HG02852 (cell line): ENCODE measurements around the gene HSCB.
"Not testable (repeated sequence)": the region's sequence is repeated elsewhere in the genome, so short reads cannot be mapped to it uniquely, and the experiment has no call there.

Experiments
- ATAC-seq: cut with Tn5 transposase; IDR thresholded peaks from one replicate; pipeline ENCODE4 v1.9.1; 2021; ENCODE audit warnings: mild to moderate bottlenecking, moderate library complexity; ENCODE audit not compliant: unreplicated experiment

HSCB gene

GRCh38 chr22:28741785-28742561 lies at the start of gene HSCB, which contains the start of gene CHEK2:
Gene HSCB, plus strand, starts transcription at chr22:28742039. Its CDS starts 57 bp downstream, at chr22:28742096.
Gene CHEK2, minus strand, starts transcription at chr22:28741820. Its CDS starts 7,099 bp downstream, at chr22:28734721.
- ATAC-seq = peak; percentile 89

- not testable (repeated sequence) for ATAC-seq
These were observed 48.6 kb upstream of the HSCB start for GRCh38 chr22:28693041-28693760.

GRCh38 chr22:28702891-28703290 lies 38.9 kb upstream of the HSCB start:
- no peak for ATAC-seq

GRCh38 chr22:28703436-28703835 lies 38.4 kb upstream of the HSCB start:
- ATAC-seq = no peak

- no peak for ATAC-seq
These were observed 35.0 kb upstream of the HSCB start for GRCh38 chr22:28706845-28707244.

GRCh38 chr22:28710107-28710506 lies 31.7 kb upstream of the HSCB start:
- ATAC-seq = no peak

GRCh38 chr22:28710576-28711191 lies 31.2 kb upstream of the HSCB start:
- no peak for ATAC-seq

GRCh38 chr22:28711341-28711740 lies 30.5 kb upstream of the HSCB start:
- no peak for ATAC-seq

- no peak for ATAC-seq
These were observed 29.7 kb upstream of the HSCB start for GRCh38 chr22:28711820-28712777.

- no peak for ATAC-seq
These were observed 27.7 kb upstream of the HSCB start for GRCh38 chr22:28714043-28714628.

GRCh38 chr22:28715611-28716010 lies 26.2 kb upstream of the HSCB start:
- ATAC-seq = no peak

- no peak for ATAC-seq
These were observed 25.2 kb upstream of the HSCB start for GRCh38 chr22:28716686-28717085.

- no peak for ATAC-seq
These were observed 23.8 kb upstream of the HSCB start for GRCh38 chr22:28718044-28718443.

- no peak for ATAC-seq
These were observed 13.8 kb upstream of the HSCB start for GRCh38 chr22:28728002-28728401.

- ATAC-seq = no peak
These were observed 13.1 kb upstream of the HSCB start for GRCh38 chr22:28728621-28729313.

GRCh38 chr22:28730179-28730578 lies 11.7 kb upstream of the HSCB start:
- no peak for ATAC-seq

GRCh38 chr22:28734393-28734792 lies 7.4 kb upstream of the HSCB start:
- ATAC-seq = no peak

- ATAC-seq = no peak
These were observed 5.3 kb upstream of the HSCB start for GRCh38 chr22:28736301-28737155.

- ATAC-seq = no peak
These were observed 4.1 kb upstream of the HSCB start for GRCh38 chr22:28737701-28738100.
